HepG2 (cell line): ENCODE results near the gene FAM89B.

ENCODE experiments used
- FOXP1 ChIP-seq, 2 experiments: fragments of 450-650 bp in 1 of 2; IDR thresholded peaks; 2 replicates each; pipeline ENCODE4 v1.6.1; 2017 to 2018; ENCODE audit warnings: antibody characterized with exemption in 1 of 2
- GATA4 ChIP-seq: sonication (generic); IDR thresholded peaks from 2 replicates; pipeline ENCODE4 v1.6.1; 2016; ENCODE audit warnings: antibody characterized with exemption, low read depth, borderline replicate concordance
- POLR2A ChIP-seq, 2 experiments: IDR thresholded peaks; 2 replicates each; pipeline ENCODE4 v1.6.1; 2011; ENCODE audit warnings: low read depth in 2 of 2, low read length in 2 of 2, mild to moderate bottlenecking in 1 of 2, moderate library complexity in 1 of 2; ENCODE audit not compliant: insufficient read depth in 1 of 2
- RCOR2 ChIP-seq: IDR thresholded peaks from 2 replicates; pipeline ENCODE4 v1.6.1; 2016; ENCODE audit warnings: missing biosample characterization, missing genetic modification reagents
- SCMH1 ChIP-seq: sonication (generic); formaldehyde crosslinking; IDR thresholded peaks from 2 replicates; pipeline ENCODE4 v1.9.0; 2021; ENCODE audit warnings: missing genetic modification reagents, mild to moderate bottlenecking, borderline replicate concordance
- TCF12 ChIP-seq, 2 experiments: fragments of 450-650 bp in 1 of 2; sonication (generic) in 1 of 2; formaldehyde crosslinking in 1 of 2; IDR thresholded peaks; 2 replicates each; pipeline versions ENCODE4 v1.6.1 to v1.8.0; 2017 to 2022; ENCODE audit warnings: antibody characterized with exemption in 1 of 2, mild to moderate bottlenecking in 1 of 2, missing genetic modification reagents in 1 of 2, moderate library complexity in 1 of 2
- U2AF1 ChIP-seq: fragments of 200-400 bp; formaldehyde crosslinking; optimal IDR thresholded peaks from 2 replicates; pipeline ENCODE3; 2017; ENCODE audit warnings: mild to moderate bottlenecking, low read depth, low read length
- USF2 ChIP-seq, 2 experiments: sonication (generic) in 1 of 2; formaldehyde crosslinking in 1 of 2; IDR thresholded peaks; 2 replicates each; pipeline versions ENCODE4 v1.5.1 to v1.6.1; 2011 to 2020; ENCODE audit warnings: borderline replicate concordance in 1 of 2, low read depth in 1 of 2, low read length in 1 of 2, mild to moderate bottlenecking in 1 of 2, missing genetic modification reagents in 1 of 2, moderate library complexity in 1 of 2
- ZMAT3 ChIP-seq: sonication (generic); formaldehyde crosslinking; conservative IDR thresholded peaks from 2 replicates; pipeline ENCODE4 v1.7.0; 2021; ENCODE audit warnings: missing genetic modification reagents
- ZNF274 ChIP-seq: sonication (generic); formaldehyde crosslinking; IDR thresholded peaks from 2 replicates; pipeline ENCODE4 v1.5.1; 2020; ENCODE audit warnings: mild to moderate bottlenecking, missing genetic modification reagents
- ZNF589 ChIP-seq: sonication (generic); formaldehyde crosslinking; conservative IDR thresholded peaks from 2 replicates; pipeline ENCODE4 v1.8.0; 2022; ENCODE audit warnings: mild to moderate bottlenecking, moderate library complexity, missing genetic modification reagents

- TF ChIP-seq U2AF1: no peak
- TF ChIP-seq RCOR2 (CRISPR knock-in tag): no peak
- no peak for TF ChIP-seq POLR2A (IDR thresholded peaks at IDR 0.05; ENCODE audit: insufficient read depth in 1 of 2, low read depth in 2 of 2, low read length in 2 of 2)
- TF ChIP-seq ZMAT3 (CRISPR knock-in tag): no peak
- TF ChIP-seq ZNF589 (CRISPR knock-in tag): no peak
- TF ChIP-seq ZNF274: no peak
- no peak for TF ChIP-seq SCMH1 (CRISPR knock-in tag)
- TF ChIP-seq TCF12 (IDR thresholded peaks at IDR 0.05): no peak
- no peak for TF ChIP-seq TCF12 (CRISPR knock-in tag; IDR thresholded peaks at IDR 0.05)
- TF ChIP-seq FOXP1 (IDR thresholded peaks at IDR 0.05): no peak
- no peak for TF ChIP-seq FOXP1 (CRISPR knock-in tag; IDR thresholded peaks at IDR 0.05)
- TF ChIP-seq GATA4: no peak
- TF ChIP-seq USF2 (IDR thresholded peaks at IDR 0.05; ENCODE audit: low read depth, low read length): no peak
- TF ChIP-seq USF2 (CRISPR knock-in tag; IDR thresholded peaks at IDR 0.05; ENCODE audit: borderline replicate concordance): no peak
Measured at GRCh38 chr11:65554057-65554818, 18.1 kb upstream of the FAM89B start.
